ENCODE measurements around the gene PARVB. TPM values are rescaled to one million over a fixed set of nuclear protein-coding genes. Genes with fewer than 3 reads are reported as not detected.

The PARVB gene
- total and polyA plus RNA-seq, 2 of the 8 experiments (the other 6 are each of a cell fraction or from before 2014, with no cell fraction given): 14.5 to 18.6 TPM

DNA sequence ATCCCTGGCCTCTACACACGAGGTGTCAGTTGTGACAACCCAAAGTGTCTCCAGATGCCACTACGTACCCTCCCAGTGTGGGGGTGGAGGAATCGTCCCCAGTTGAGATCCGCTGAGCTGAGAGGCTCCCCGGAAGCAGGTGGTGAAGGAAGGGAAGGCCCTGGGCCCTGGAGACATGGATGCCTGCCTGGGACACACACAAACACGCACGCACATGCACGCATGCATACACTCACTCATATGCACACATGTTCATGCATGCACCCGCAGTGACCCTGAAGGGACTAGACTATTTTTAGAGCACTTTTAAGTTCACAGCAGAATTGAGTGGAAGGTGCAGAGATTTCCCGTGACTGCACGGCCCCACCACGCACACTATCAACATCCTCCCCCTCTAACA is 50.9 kb downstream of the PARVB start:
- Histone ChIP-seq H3K23ac (ENCODE audit: insufficient read length) (no peak overlapping the region), H3K4ac (replicated peaks; ENCODE audit: insufficient read length, low read depth, low read length) (no peak overlapping the region), H3K4me1 (replicated peaks in 1 of 4; ENCODE audit: control insufficient read depth in 3 of 4, insufficient read depth in 4 of 4, low read length in 3 of 4) (no peaks in the 10 kb centered on the region; a peak in 1 of 7 replicates), H3K23me2 (ENCODE audit: low read depth, low read length) (no peaks in the 10 kb centered on the region), H3K4me2 (ENCODE audit: insufficient read depth in 1 of 2, low read depth in 2 of 2, low read length in 2 of 2) (no peak overlapping the region), H3K18ac (ENCODE audit: extremely low read depth, low read length) (no peak overlapping the region; the same call in 1 of the 2 replicates), H3K27ac (ENCODE audit: low read depth, low read length) (no peak overlapping the region), H2BK15ac (ENCODE audit: low read length) (no peak overlapping the region), H4K91ac (replicated peaks; ENCODE audit: insufficient read length, low read length) (no peak overlapping the region), H3K4me3 (ENCODE audit: extremely low read depth in 1 of 4, insufficient read depth in 2 of 4, low read depth in 3 of 4, low read length in 4 of 4) (no peak overlapping the region), H2AK5ac (ENCODE audit: low read depth, low read length) (no peak overlapping the region), H2BK12ac (ENCODE audit: low read depth, low read length) (no peak overlapping the region), H4K8ac (ENCODE audit: extremely low read depth, insufficient read depth, low read length) (no peak overlapping the region), H2BK5ac (ENCODE audit: low read depth, low read length) (no peak overlapping the region), H3K79me1 (ENCODE audit: low read depth, low read length) (no peaks in the 10 kb centered on the region), H2BK120ac (replicated peaks; ENCODE audit: low read depth, low read length) (no peak overlapping the region), H4K5ac (ENCODE audit: insufficient read length, low read depth, low read length) (no peak overlapping the region), H3K14ac (ENCODE audit: insufficient read length) (no peak overlapping the region), H3K9me3 (ENCODE audit: insufficient read depth in 2 of 2, low read depth in 1 of 2, low read length in 1 of 2) (no peaks in the 10 kb centered on the region), H3K27me3 (replicated peaks in 1 of 4; ENCODE audit: control insufficient read depth in 3 of 4, extremely low read depth in 1 of 4, insufficient read depth in 3 of 4, low read length in 3 of 4) (no peaks in the 10 kb centered on the region), H4K20me1 (replicated peaks in 1 of 2; ENCODE audit: control insufficient read depth in 1 of 2, insufficient read depth in 2 of 2, low read length in 2 of 2) (peaks cover 0 to 3% of the 10 kb centered on the region in 2 experiments), H3K36me3 (ENCODE audit: control insufficient read depth in 2 of 4, insufficient read depth in 4 of 4, low read length in 3 of 4) (no peaks in the 10 kb centered on the region), H2AFZ (ENCODE audit: low read length) (no peak overlapping the region), H2BK20ac (ENCODE audit: low read length) (no peak overlapping the region), H3K9ac (replicated peaks in 1 of 4; ENCODE audit: extremely low read depth in 1 of 4, low read depth in 3 of 4, low read length in 3 of 4) (peak overlapping the region in 1 of 4 experiments; percentile 10; a peak in 1 of 7 replicates), H3K56ac (replicated peaks; ENCODE audit: insufficient read length, low read depth, low read length) (no peak overlapping the region), H3K79me2 (ENCODE audit: control insufficient read depth in 1 of 2, insufficient read depth in 2 of 2, low read length in 2 of 2) (no peaks in the 10 kb centered on the region)
- ChIA-PET CTCF (ENCODE audit: partially characterized antibody) (interaction anchor here (0.6 to 1.7 kb wide), 4 partner anchors 11 to 847 kb away, joined by 3 to 8 read pairs (median 4); no protein-coding TSS in a partner anchor), POLR2A (ENCODE audit: partially characterized antibody) (no interaction called here)
- DNase-seq (ENCODE audit: low read depth in 1 of 2, low spot score in 2 of 2) (no peak), FAIRE-seq (no peak)
- 96% methylated on average over 12 of the region's 12 CpGs; no CpG with 5 or more reads in 1 of the 2 experiments for WGBS, 2 experiments (ENCODE audit: extremely low coverage in 1 of 2, insufficient coverage in 1 of 2, insufficient read length in 1 of 2, insufficient replicate concordance in 2 of 2, low coverage in 1 of 2, low lambda C conversion rate in 2 of 2, missing lambda C conversion rate in 1 of 2)
